Testis (tissue), 3 donors: Measurements from ENCODE around the gene FIGN. TPM values are rescaled to one million over a fixed set of nuclear protein-coding genes. Genes with fewer than 3 reads are reported as not detected.

Source experiments
- DNase-seq: peaks from one replicate; pipeline ENCODE4 v3.0.0-alpha.2; 2019
- H3K27ac ChIP-seq, 2 donors: fragments of 200-600 bp; sonication (generic); one replicate each; pipeline ENCODE4 v1.5.1; 2019
- H3K27me3 ChIP-seq: fragments of 200-600 bp; sonication (generic); one replicate; pipeline ENCODE4 v1.5.1; 2019
- H3K36me3 ChIP-seq: fragments of 200-600 bp; sonication (generic); one replicate; pipeline ENCODE4 v1.5.1; 2017; ENCODE audit warnings: low read depth; ENCODE audit errors: missing control alignments
- H3K4me1 ChIP-seq: fragments of 200-600 bp; sonication (generic); one replicate; pipeline ENCODE4 v1.5.1; 2019
- H3K4me3 ChIP-seq, 2 donors: fragments of 200-600 bp; sonication (generic); one replicate each; pipeline ENCODE4 v1.5.1; 2017 to 2019
- H3K9me3 ChIP-seq: fragments of 200-600 bp; sonication (generic); one replicate; pipeline ENCODE4 v1.5.1; 2017
- CTCF ChIP-seq, 3 experiments: fragments of 450-650 bp in 2 of 3; fragments of 200-600 bp in 1 of 3; sonication (generic) in 1 of 3; IDR thresholded peaks; one replicate each; pipeline ENCODE4 v1.5.1; 2016 to 2019; ENCODE audit warnings: antibody characterized with exemption in 3 of 3, mild to moderate bottlenecking in 2 of 3, moderate library complexity in 1 of 3
- POLR2A ChIP-seq: fragments of 450-650 bp; IDR thresholded peaks from one replicate; pipeline ENCODE4 v1.6.1; 2017; ENCODE audit warnings: antibody characterized with exemption, mild to moderate bottlenecking, moderate library complexity
- WGBS, 2 donors: methylation state at CpG; one replicate each; pipeline ENCODE4 v1.1.5; 2018; 5-methylcytosine and 5-hydroxymethylcytosine counted together
- intact Hi-C: fragments of 100-400 bp; cut with DNase I; formaldehyde crosslinking; loops from one replicate; pipeline ENCODE4 v1.15.1; 2023; ENCODE audit warnings: low total_unique reads
- polyA plus RNA-seq: library from polyadenylated mRNA; stranded (reverse); fragments of 350-450 nt; fragmentation: Illumina TruSeq; extraction: RNeasy Lipid Tissue Mini Kit (QIAGEN cat#74804); gene quantifications from one replicate; pipeline ENCODE4 v1.2.3, GENCODE V29; 2014; ENCODE audit warnings: low read depth, low replicate concordance; ENCODE audit not compliant: insufficient read depth
- total RNA-seq, 2 donors: library from RNA; depleted of rRNA; stranded (reverse); fragments of >200 nt; gene quantifications; one replicate each; pipeline ENCODE4 v1.2.3, GENCODE V29; 2016

FIGN gene
- total and polyA plus RNA-seq, 3 donors from 2014 or later, result 3.5 to 3.9 (median 3.6) TPM

- no peak overlapping the region for H3K27ac ChIP-seq
- H3K9me3 ChIP-seq, result no peaks in the 10 kb centered on the region
- TF ChIP-seq POLR2A (no peak), CTCF (IDR thresholded peaks at IDR 0.05) (no peak)
- H3K4me3 ChIP-seq, result no peak overlapping the region
- WGBS, 2 donors, result 87 to 97% methylated on average over 2 of the region's 2 CpGs
- no peaks in the 10 kb centered on the region for H3K27me3 ChIP-seq
- H3K4me1 ChIP-seq, result no peaks in the 10 kb centered on the region
- no peaks in the 10 kb centered on the region for H3K36me3 ChIP-seq
- DNase-seq, result no peak
- intact Hi-C loops, result no loop called here
Measured at GRCh38 chr2:163552758-163553157, 183.1 kb downstream of the FIGN start.

DNA sequence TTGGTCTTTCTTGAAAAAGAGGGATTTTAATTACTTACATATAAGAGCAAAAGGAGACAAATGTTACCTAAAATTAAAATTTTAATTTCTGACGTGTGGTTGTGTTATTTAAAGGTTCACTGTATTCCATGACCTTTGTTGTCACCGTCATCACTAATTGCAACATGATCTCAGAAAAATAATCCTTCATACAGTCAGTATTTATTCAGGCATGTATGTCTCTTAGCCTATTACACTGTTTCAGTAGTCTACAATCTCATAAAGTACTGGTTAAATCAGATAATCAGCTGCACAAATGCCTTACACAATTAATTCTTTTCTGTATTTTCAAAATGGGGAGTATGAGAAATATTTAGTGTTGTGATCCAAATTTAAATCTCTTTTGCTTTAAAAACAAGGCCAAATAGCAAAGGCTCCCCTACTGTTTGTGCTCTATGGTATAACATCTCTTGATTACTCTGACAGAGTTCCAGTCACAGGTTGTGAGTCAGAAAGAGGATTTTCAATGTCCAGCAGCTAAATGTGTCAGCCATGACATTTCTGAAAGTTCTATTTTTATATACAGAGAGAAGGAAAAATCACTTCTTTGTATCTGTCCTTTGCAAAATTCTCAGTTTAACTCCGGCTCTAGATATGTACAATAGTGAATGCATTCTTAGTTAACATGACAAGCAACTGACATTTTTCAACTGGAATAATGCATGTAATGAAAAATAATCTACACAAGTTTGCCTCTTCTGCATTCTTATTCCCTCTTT is 184.0 kb downstream of the FIGN start:
- no peak for TF ChIP-seq CTCF (IDR thresholded peaks at IDR 0.05)
- TF ChIP-seq POLR2A, result no peak
- intact Hi-C loops, result no loop called here
- Histone ChIP-seq H3K4me1 (no peaks in the 10 kb centered on the region), H3K27ac (no peak overlapping the region), H3K36me3 (no peaks in the 10 kb centered on the region), H3K9me3 (no peaks in the 10 kb centered on the region), H3K4me3 (no peak overlapping the region), H3K27me3 (no peaks in the 10 kb centered on the region)
- DNase-seq, result no peak
- whole genome bisulfite sequencing, 2 donors, result 70 to 84% methylated on average over 3 of the region's 3 CpGs

- 93 to 94% methylated on average over 3 of the region's 3 CpGs for WGBS, 2 donors
- no peaks in the 10 kb centered on the region for H3K4me1 ChIP-seq
- H3K27me3 ChIP-seq, result no peaks in the 10 kb centered on the region
- H3K9me3 ChIP-seq, result no peaks in the 10 kb centered on the region
- TF ChIP-seq CTCF (IDR thresholded peaks at IDR 0.05), result no peak
- TF ChIP-seq POLR2A, result no peak
- intact Hi-C loops, result no loop called here
- no peaks in the 10 kb centered on the region for H3K36me3 ChIP-seq
- no peak for DNase-seq
- no peak overlapping the region for H3K4me3 ChIP-seq
- H3K27ac ChIP-seq, result no peak overlapping the region
Measured at GRCh38 chr2:163548970-163549369, 186.8 kb downstream of the FIGN start.
